NT2/D1 (cell line): ENCODE measurements around the gene SMARCB1.

Experiments used
- YY1 ChIP-seq: IDR thresholded peaks from 2 replicates; pipeline ENCODE4 v1.6.1; 2011; ENCODE audit not compliant: insufficient read length, insufficient read depth
- ZNF274 ChIP-seq: IDR thresholded peaks from 2 replicates; pipeline ENCODE4 v1.6.1; 2011; ENCODE audit warnings: mild to moderate bottlenecking, low read depth, low read length

DNA sequence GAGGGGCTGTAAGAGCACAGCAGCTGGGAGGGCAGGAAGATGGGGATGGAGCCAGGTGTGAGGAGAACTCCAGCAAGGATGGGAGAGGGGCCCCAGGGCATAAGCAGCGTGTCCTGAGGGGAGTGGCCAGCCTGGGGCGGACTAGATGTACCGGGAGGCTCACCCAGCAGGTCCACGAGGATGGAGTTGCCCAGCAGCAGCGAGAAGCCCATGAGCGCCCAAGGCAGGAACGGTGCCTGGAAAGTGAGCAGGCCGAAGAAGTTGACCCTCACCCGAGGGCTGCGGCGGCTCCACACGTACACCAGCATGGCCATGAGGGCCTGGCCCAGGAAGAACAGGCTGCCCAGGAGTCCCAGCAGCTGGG lies 50.7 kb downstream of the SMARCB1 start:
- TF ChIP-seq YY1 (no peak), ZNF274 (no peak)
